ENCODE measurements around the gene TRAF6.
"Not testable (repeated sequence)": the region's sequence is repeated elsewhere in the genome, so short reads cannot be mapped to it uniquely, and the experiment has no call there.

The TRAF6 gene

DNA sequence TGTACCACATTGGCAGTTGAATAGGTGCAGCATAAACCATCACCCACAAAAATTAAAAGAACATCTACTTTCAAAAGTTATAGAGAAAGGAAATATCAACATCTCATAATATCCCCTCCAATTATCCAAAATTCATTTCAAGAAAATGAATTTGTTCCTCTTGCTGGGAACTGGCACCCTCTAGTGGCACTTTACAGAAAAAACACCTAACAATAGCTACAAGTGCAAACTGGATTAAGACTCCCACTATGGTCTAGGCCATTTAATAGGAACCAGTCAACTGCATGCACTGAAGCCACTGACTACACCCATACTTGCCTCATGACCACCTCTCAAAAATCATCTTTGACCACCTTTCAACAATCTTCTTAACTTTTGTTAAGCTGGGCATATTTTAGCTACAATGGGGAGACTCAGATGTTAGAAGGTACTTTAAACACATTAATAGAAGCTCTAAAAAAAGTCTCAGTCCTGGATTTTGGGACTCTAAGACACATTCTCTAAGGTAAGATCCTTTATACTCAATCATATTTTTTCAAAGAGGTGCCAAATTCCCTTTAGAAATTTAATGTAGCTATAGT is 17.3 kb downstream of the TRAF6 start:
- DNase-seq: peak; percentile 30 to 69

GRCh38 chr11:36490026-36490806 is 19.9 kb downstream of the TRAF6 start:
- DNase-seq: no peak

- DNase-seq: no peak
These were observed 22.0 kb downstream of the TRAF6 start for GRCh38 chr11:36488096-36488495.

DNA sequence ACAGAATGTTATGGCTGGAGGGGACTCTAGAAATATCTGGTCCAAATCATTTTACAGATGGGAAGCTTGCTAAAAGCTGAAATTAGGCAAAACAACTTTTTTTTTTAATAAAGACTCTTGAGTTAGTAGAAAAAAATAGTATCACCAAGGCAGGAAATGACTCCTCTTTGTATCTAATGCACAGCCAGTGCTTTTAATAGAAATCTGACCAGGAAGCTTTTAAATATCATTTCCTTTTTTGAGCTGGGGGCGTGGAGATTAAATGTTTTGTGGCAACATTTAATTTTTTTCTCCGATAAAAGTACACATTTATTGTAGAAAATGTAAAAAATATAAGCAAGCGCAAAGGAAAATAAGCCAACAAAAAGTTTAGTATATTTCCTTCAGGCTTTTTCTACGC is 22.5 kb downstream of the TRAF6 start:
- DNase-seq: no peak

DNA sequence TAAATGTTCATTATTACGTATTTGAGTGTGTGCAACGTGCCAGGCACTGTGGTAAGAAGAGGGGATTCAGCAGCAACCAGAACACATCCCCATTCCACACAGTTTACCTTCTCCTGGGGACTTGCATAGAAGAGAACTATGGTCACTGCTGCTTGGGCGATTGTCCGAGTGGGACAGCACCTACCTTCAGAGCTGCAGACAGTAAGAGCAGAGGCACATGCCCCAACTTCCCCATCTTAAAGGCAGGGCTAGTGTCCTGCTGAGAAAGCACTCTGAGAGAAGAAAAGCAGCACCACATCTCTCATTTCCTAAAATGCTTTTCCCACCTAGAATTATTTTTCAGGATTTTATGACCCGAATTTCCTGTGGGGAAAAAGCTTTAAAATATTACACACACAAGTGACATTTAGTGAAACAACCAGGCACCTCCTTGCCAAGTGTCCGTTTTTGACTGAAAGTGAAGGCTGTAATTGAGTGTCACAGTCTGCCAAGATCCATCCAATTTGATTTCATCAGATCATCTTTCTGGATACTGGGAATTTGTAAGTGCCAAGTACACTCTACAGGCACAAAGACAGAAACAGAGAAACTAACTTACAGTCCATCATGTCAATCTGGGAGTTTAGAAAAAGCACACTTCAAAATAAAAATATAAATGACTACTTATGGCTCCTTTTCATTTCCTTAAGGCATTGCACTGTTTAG is 24.6 kb downstream of the TRAF6 start:
- no peak for DNase-seq

DNA sequence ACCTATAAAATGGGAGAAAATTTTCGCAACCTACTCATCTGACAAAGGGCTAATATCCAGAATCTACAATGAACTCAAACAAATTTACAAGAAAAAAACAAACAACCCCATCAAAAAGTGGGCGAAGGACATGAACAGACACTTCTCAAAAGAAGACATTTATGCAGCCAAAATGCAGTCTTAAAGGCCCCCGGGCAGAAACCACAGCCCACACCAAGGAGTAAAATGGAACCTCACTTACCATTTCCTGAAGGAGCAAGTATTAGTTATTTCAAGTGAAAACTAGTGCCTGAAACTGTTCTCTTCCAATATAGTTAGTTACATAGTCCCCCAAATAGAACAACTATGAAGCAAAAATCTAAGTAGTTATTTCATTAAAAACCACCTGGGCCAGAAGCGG is 27.0 kb downstream of the TRAF6 start:
- not testable (repeated sequence) for DNase-seq

- DNase-seq: no peak
These were observed 29.2 kb downstream of the TRAF6 start for GRCh38 chr11:36480833-36481232.

DNA sequence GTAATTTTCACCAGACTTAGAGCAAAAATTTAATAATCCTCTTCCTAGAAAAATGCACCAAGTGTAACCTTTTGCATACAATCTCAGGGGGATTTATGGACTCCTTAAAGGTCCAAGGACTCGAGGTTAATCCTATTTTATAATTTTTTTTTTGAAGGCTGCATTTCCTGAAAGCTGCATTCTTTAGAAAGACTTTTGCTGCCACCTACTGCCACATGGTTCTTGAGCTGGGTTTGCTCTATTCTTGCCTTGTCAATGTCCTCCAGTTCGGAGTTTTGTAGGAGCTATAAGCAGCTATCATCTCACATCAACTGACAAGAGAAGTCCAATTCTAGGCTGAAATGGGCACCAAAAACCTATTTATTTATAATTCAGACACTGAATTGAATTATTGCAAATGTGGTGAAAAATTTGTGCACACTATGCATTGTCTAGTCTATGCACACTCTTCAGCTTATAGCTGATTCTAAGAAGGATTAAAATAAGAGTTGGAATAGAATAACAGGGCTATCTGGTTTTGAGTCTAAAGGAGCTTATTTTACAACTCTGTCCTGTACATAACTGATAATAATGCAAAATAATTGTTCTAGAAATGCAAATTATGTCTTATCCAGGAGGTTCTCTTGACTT is 31.3 kb downstream of the TRAF6 start:
- DNase-seq: peak; percentile 36 to 55

DNA sequence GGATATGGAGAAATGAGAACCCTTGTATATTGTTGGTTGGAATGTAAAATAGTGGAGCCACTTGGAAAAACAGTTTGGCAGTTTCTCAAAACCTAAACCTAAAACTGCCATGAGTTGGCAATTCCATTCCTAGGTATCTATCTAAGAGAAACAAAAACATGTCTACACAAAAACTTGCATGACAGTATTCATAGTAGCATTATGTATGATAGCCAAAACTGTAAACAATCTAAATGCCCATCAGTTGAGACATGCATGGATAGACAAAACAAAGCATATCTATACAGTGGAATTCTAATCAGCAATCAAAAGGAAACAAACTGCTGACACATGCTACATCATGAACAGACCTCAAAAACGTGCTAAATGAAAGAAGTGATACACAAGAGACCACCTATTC is 34.9 kb downstream of the TRAF6 start:
- DNase-seq: no peak

DNA sequence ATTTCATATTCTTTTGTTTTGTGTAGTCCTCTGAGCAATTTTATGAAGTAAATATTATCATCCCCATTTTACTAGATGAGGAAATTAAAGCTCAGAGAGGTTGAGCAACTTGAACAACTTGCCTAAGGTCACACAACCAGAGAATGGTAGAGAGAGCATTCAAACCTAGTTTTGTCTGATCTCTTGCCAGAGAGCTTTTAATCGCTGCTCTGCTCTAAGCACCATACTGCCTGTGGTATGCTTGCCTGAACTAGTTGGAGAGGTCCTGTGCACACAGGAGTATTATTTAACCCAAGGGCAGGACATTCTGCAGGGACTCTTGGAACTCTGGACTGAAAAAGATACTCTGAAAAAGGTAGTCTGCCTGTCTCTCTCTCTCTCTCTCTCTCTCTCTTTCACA is 38.5 kb downstream of the TRAF6 start:
- no peak for DNase-seq

- no peak for DNase-seq
These were observed 39.9 kb downstream of the TRAF6 start for GRCh38 chr11:36469881-36470802.

DNA sequence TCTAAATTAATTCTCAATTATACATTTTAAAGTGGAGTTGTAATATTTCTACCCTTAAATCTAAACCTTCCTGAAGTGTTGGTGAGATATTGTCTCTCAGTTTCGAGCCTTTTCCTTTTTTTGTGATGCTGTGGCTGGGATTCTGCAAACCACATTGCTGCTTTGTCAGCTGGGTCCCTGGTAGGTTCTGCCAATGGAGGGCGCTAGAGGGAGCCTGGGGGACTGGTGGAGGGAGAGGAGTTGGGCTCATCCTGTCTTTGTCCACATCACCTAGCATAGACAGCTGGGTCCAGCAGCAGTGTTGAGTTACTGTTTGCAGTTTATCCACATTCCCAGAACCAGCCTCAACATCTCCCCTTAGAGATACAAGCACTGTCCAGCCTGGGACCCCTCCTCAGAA is 41.0 kb downstream of the TRAF6 start:
- DNase-seq: no peak

GRCh38 chr11:36467916-36468315 is 42.2 kb downstream of the TRAF6 start:
- no peak for DNase-seq

DNA sequence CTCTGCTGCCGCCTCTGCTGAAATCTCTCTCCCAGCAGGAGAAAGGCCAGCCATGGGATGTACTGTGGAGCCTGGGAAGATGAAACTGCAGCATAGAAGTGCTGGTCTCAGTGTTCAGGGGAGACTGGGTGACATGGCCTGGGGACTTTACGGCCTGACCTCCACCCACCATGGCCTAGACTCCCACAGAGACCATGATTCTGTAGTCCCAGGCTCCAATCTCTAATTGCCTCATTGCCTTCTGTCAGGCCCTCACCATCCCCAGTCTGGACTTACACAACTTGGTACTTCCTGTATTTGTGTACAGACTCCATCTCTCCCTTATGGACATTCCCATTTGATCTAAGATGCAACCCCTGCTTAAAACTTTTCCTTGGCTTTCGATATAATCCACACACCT is 43.1 kb downstream of the TRAF6 start:
- DNase-seq: no peak

GRCh38 chr11:36465449-36466163 is 44.5 kb downstream of the TRAF6 start:
- DNase-seq: no peak

DNA sequence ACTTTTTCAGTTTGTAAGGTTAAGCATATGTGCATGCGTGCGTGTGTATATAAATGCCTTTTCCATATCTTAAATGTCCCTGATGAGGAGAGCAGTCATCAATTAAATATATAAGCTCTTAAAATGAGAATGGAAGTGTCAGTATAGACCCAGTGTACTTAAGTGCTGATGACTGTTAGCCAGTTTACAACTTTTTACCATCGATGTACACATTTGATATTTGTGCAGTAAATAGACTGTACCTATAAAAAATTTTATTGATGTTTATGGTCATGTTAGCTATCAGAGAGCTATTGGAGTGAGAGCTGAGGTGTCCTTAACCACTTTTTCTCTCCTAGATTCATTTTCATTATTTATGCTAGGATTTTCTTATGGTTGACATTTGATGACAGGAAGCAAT is 45.4 kb downstream of the TRAF6 start:
- DNase-seq: no peak

DNA sequence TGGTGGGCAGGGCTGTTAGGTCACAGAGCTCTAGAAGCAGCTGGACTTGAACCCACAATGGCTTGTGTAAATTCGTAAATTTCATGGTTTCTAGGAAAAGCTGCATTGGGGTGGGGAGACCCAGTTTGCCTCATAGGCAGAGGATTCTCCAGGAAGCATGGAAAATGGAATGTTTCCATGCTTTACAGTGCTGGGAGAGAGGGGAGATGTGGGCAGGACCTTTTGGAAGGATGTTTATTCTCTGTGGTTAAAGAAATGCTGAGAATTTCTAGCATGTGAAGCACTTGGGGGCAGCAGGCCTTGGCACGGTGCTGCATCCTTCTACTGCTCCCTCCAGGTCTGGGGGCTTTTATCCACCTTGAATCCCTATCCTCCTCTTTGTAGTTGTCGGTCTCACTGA is 46.3 kb downstream of the TRAF6 start:
- no peak for DNase-seq

- DNase-seq: no peak
These were observed 47.8 kb downstream of the TRAF6 start for GRCh38 chr11:36462321-36462720.

DNA sequence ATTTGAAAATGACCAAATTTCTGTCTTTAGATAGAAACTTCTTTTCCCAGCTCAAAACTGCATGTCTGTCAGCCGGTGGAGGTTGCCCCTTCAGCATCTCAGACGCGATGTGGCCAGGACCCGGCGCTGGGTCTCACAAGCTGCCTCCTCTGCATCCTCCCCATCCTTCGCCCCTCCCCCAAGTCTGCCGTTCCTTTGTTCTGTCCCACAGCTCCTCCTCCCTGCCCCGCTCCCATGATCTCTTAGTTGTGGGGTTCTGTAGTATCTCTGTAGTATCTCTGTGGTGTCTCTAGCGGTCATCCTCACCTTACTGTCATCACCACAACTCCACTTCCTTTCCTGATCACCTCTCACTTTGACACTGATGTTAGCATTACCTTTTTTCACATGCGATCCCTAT is 49.9 kb downstream of the TRAF6 start:
- DNase-seq: no peak

- no peak for DNase-seq
These were observed 51.0 kb downstream of the TRAF6 start for GRCh38 chr11:36459046-36459445.

GRCh38 chr11:36458129-36458915 is 51.8 kb downstream of the TRAF6 start:
- DNase-seq: no peak
